HG03558 (cell line): ENCODE measurements around the gene MATN3.

Experiments
- ATAC-seq: cut with Tn5 transposase; IDR thresholded peaks from one replicate; pipeline ENCODE4 v1.9.1; 2021; ENCODE audit warnings: moderate number of reproducible peaks; ENCODE audit not compliant: unreplicated experiment; ENCODE audit errors: extremely low read depth

The MATN3 gene

GRCh38 chr2:19943189-19943588, 69.3 kb downstream of the MATN3 start:
- no peak for ATAC-seq

- no peak for ATAC-seq
Measured at GRCh38 chr2:19942199-19942598, 70.3 kb downstream of the MATN3 start.
